HG02884 (cell line): ENCODE data around the gene FAM200A.
"Not testable (repeated sequence)": the region's sequence is repeated elsewhere in the genome, so short reads cannot be mapped to it uniquely, and the experiment has no call there.

Experiments
- ATAC-seq: cut with Tn5 transposase; IDR thresholded peaks from one replicate; pipeline ENCODE4 v1.9.1; 2021; ENCODE audit warnings: mild to moderate bottlenecking, moderate library complexity; ENCODE audit not compliant: unreplicated experiment

FAM200A gene

DNA sequence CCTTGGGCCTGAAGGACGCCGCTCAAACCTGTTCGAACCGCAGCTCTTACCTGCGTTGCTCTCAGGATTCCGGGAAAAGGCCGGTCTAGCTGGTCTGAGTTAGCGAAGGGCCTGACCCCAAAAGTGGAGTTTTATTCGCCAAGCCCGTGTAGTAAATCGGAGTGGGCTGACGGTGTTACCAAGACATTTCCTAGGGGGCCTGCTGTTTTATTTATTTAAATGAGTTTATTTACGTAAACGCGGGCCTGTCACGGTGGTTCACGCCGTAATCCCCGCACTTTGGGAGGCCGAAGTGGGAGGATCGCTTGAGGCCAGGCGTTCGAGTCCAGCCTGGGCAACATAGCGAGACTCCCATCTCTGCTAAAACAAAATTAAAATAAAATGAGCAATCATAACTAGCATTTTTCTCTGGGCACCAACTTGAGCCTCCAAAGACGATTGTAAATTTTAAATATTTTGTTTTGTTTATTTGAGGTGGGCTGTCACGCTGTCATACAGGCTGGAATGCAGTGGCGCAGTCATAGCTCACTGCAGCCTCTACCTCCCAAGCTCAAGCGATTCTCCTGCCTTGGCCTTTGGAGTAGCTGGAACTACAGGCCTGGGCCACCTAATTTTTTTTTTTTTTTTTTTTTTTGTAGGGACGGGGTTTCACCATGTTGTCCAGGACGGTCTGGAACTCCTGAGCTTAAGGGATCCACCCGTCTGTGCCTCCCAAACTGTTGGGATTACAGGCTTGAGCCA, 7.4 kb upstream of the FAM200A start:
- no peak for ATAC-seq

DNA sequence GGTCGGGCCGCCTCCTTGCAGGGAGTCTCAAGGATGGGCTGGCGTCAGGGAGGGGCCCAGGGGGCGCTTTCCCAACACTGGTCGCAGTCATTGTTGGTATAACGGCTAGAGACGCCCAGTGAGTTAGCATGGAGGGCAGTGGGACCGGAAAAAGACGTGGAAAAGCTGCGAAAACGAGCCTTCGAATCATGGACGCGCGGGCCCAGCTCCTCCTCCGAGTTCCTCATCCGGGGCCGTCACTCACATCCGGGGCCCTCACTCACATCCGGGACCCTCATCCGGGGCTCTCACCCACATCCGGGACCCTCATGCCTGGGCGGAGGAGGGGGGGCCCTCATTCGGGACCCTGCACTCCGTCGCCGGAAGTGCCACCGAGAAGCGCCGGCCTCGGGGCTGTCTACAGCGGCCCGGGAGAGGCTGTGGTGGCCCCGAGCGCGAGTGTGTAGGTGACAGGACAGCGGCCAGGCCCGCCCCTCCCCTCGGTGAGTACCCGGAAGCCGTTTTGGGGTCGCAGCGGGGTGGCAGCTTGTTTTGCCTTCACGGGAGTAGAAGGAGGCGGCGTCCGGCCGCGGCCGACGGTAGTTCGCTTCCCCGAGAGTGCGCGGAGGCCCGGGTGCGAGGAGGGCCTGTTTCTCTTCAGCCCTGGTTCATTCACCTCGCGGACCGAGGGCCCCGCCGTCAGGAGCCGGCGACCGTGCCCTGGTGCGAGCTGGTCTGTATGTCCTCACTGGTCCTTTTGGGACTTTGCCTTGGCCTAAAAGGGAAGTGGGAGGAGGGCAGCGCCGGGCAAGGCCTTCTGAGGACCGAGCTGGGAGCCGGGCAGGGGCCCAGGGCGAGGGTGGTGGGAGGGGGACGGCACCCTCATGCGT, 6.6 kb upstream of the FAM200A start, which contains the start of gene ZNF655:
Gene ZNF655 (plus strand): TSS at position 337 of the 869 bp plus-strand sequence. CDS start 1,918 bp downstream, outside the sequence.
- peak; percentile 83 for ATAC-seq

DNA sequence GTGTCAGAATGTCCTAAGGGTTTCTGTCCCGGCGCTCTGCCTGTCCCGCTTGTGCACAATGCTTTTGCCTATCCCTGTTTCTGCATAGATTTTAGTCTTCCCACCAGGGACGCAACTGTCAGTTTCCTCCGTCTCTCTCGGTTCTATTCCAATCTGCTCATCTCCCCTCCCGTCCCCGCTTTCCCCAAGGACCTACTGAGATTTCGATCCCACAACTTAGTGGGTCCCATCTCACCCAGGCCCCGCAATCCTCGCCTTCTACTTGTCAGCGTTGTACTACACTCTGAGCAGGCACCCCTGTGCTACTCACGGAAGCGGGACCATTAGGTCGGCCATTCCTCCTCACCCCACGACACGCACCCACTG, 6.0 kb upstream of the FAM200A start:
- peak; percentile 32 for ATAC-seq

DNA sequence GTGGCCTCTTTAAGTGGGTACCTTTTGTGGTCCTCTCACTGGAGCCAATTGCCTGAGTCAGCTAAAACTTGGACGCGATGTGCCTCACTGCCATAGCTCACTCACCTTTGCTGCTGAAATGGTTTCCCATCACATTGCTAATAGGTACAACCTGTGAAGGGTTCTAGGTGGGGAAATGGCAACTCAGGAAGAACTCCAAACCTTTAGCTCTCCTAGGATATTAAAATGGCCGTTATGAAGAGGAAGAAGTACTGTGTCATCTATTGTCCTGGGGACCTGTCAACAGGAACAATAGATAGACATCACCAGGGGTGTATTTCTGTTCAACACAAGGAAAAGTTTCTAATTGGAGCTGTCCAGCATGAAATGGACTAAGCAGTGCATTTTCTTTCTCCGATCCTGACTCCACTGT, 5.3 kb upstream of the FAM200A start:
- no peak for ATAC-seq

- ATAC-seq: no peak
Observed at GRCh38 chr7:99554939-99555338, 3.0 kb upstream of the FAM200A start.

- ATAC-seq: no peak
Observed at GRCh38 chr7:99553039-99553438, 1.1 kb upstream of the FAM200A start.

DNA sequence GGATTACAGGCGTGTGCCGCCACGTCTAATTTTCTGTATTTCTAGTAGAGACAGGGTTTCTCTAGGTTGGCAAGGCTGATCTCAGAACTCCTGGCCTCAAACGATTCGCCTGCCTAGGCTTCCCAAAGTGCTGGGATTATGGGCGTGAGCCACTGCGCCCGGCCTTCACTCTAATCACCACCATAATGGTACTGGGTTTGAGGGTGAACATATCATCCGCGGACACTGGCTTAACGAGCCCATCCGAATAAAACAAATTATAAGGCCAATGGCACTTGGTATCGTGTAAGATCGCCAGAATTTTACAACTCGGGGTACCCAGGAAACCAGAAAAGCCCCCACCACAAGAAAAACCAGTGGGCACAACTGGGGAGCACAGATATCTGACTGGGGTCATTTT, 580 bp downstream of the FAM200A start:
- ATAC-seq: no peak

- not testable (repeated sequence) for ATAC-seq
Observed at GRCh38 chr7:99549545-99549944, 2.4 kb downstream of the FAM200A start.

GRCh38 chr7:99545308-99545707, 6.6 kb downstream of the FAM200A start:
- ATAC-seq: not testable (repeated sequence)

GRCh38 chr7:99543916-99544315, 8.0 kb downstream of the FAM200A start:
- ATAC-seq: no peak

DNA sequence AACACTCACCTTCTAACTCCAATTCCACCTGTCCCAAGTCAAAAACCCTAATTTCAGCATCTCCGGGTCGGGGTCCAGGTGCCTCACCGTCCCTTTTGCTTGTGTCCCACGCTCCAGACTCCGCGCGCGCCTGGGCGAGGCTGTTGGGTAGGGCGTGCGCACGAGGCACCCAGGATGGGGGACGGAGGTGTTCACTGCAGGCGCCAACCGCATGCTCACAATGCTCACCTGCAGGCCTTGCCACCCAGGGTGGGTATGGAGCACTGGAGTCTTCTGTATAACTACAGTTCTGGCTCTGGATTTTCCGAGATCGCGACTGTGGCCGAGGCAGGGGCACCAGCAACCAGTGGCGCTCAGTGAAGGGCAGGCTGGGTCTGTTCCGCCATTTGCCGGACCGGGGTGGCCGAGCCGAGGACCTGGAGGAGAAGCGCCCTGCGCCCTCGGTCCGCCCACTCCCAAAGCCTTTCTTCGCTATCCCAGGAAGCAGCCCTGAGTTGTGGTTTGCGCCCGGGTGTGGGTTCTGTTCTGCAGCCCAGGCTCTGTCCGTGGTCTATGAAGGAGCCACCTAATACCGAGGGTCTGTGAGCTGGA, 8.7 kb downstream of the FAM200A start:
- no peak for ATAC-seq

DNA sequence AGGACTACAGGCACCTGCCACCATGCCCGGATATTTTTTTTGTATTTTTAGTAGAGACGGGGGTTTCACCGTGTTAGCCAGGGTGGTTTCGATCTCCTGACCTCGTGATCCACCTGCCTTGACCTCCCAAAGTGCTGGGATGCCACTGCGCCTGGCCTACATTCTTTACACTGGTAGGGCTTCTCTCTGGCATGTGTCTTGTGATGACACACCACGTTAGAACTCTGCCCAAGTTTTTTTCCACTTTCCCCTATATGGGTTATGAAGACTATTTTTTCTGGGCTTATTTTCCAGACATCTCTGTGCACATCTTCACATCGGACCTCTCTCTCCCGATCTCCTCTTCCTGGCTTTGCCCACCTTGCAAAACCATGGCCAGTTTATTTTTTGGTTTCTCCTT, 10.7 kb downstream of the FAM200A start:
- ATAC-seq: no peak

- no peak for ATAC-seq
Observed at GRCh38 chr7:99540542-99540941, 11.4 kb downstream of the FAM200A start.

DNA sequence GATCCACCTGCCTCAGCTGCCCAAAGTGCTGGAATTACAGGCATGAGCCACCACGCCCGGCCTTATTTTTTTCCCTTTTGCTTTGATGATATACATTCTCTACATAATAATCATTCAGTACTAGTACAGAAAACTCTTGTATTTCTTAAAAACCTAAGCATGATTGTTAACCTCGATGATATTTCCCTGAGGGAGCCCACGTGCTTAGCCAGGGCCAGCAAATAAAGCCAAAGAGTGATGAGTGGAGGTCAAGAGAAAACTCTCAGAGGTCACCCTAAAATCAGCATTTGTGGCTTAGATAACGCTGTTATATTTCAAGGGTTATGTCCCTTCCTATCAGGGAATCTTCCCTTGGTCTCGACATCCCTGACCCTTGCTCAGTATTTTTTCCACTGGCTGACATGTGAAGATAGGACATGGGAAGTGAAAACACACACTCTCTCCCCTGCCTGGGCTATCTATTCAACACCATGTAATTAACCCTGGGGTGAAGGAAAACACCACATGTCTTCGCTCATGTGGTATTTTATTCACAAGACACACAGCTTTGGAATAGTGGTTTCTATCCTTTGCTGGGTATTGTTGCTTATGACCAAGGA, 12.6 kb downstream of the FAM200A start:
- no peak for ATAC-seq

- ATAC-seq: no peak
Observed at GRCh38 chr7:99535667-99536066, 16.2 kb downstream of the FAM200A start.

- no peak for ATAC-seq
Observed at GRCh38 chr7:99531354-99531765, 20.6 kb downstream of the FAM200A start.

DNA sequence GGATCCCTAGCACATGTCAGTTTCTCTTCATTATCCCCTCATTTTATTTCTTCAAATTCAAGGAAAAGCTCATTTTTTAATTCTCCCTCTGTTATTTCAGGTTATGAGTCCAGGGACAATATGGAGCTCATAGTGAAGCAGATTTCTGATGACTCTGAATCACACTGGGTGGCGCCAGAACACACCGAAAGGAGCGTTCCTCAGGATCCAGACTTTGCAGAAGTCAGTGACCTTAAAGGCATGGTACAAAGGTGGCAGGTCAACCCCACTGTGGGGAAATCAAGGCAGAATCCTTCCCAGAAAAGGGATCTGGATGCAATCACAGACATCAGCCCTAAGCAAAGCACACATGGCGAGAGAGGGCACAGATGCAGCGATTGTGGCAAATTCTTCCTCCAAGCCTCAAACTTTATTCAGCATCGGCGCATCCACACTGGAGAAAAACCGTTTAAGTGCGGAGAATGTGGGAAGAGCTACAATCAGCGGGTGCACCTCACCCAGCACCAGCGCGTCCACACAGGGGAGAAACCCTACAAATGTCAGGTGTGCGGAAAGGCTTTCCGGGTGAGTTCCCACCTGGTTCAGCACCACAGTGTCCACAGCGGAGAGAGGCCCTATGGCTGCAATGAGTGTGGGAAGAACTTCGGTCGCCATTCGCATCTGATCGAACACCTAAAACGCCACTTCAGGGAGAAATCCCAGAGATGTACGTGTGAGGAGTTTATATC, 26.0 kb downstream of the FAM200A start:
- no peak for ATAC-seq

- no peak for ATAC-seq
Observed at GRCh38 chr7:99521399-99521798, 30.5 kb downstream of the FAM200A start.

DNA sequence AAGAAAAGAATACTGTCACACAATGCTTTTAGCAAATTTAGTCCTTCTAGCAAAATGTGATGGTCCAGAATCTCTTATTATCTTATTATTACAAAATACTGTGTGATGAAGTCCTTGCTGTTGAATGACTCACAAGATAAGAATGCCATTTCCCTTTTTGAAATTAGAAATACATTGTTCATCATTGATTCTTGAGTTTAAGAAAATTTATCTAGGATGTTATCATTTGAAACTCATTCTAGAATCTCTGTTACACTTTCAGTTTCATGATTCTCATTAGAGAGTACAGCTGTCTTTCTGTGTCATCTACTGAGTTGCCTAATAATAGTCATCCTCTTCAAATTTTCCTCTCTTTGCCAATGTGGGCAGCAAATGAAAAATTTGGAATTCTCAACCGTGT, 37.9 kb downstream of the FAM200A start:
- no peak for ATAC-seq

DNA sequence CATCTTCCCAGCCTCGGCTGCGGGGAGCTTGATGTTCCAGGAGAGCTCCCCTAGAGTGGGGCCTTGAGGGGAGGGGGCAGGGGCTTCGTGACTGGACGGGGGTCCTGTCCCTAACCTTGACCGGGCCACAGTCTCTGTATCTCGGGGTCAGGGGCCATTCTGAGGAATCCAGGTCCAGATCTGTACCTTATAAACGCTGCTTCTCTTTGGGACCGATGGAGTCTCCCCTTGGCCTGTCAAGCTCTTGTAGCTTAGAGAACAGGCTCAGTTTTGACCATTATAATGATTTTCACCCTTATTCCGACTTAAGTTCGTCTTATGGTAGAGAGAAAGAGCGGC, 46.6 kb downstream of the FAM200A start:
- peak; percentile 1 for ATAC-seq
